ENCODE results near the gene SPATA31D3.
"Not testable (repeated sequence)": the region's sequence is repeated elsewhere in the genome, so short reads cannot be mapped to it uniquely, and the experiment has no call there.

The SPATA31D3 gene

GRCh38 chr9:81943393-81943792, at the start of gene SPATA31D3:
Gene SPATA31D3 (plus strand): TSS chr9:81943500. CDS start chr9:81943586, 86 bp downstream.
- not testable (repeated sequence) for DNase-seq (ENCODE audit: low spot score)

- no peak for DNase-seq (ENCODE audit: low spot score)
Measured at GRCh38 chr9:81893929-81894328, 49.4 kb upstream of the SPATA31D3 start.

GRCh38 chr9:81894891-81895290, 48.4 kb upstream of the SPATA31D3 start:
- DNase-seq (ENCODE audit: low spot score): no peak

GRCh38 chr9:81896070-81896469, 47.2 kb upstream of the SPATA31D3 start:
- no peak for DNase-seq (ENCODE audit: low spot score)

- DNase-seq (ENCODE audit: low spot score): no peak
Measured at GRCh38 chr9:81898851-81899250, 44.4 kb upstream of the SPATA31D3 start.

GRCh38 chr9:81902196-81902595, 41.1 kb upstream of the SPATA31D3 start:
- no peak for DNase-seq (ENCODE audit: low spot score)

GRCh38 chr9:81902626-81903025, 40.7 kb upstream of the SPATA31D3 start:
- DNase-seq (ENCODE audit: low spot score): no peak

GRCh38 chr9:81906671-81907070, 36.6 kb upstream of the SPATA31D3 start:
- DNase-seq (ENCODE audit: low spot score): no peak

- no peak for DNase-seq (ENCODE audit: low spot score)
Measured at GRCh38 chr9:81912135-81912534, 31.2 kb upstream of the SPATA31D3 start.

GRCh38 chr9:81915801-81916505, 27.3 kb upstream of the SPATA31D3 start:
- DNase-seq (ENCODE audit: low spot score): no peak

GRCh38 chr9:81918507-81918906, 24.8 kb upstream of the SPATA31D3 start:
- DNase-seq (ENCODE audit: low spot score): not testable (repeated sequence)

- DNase-seq (ENCODE audit: low spot score): not testable (repeated sequence)
Measured at GRCh38 chr9:81928305-81928704, 15.0 kb upstream of the SPATA31D3 start, which contains the start of gene SPATA31D4. Gene SPATA31D4 (plus strand): TSS chr9:81928428. CDS start chr9:81928514, 86 bp downstream.

GRCh38 chr9:81930147-81930546, 13.2 kb upstream of the SPATA31D3 start:
- DNase-seq (ENCODE audit: low spot score): not testable (repeated sequence)

- not testable (repeated sequence) for DNase-seq (ENCODE audit: low spot score)
Measured at GRCh38 chr9:81933547-81933946, 9.8 kb upstream of the SPATA31D3 start.

GRCh38 chr9:81948650-81949049, 5.3 kb downstream of the SPATA31D3 start:
- DNase-seq (ENCODE audit: low spot score): not testable (repeated sequence)

GRCh38 chr9:81953096-81953495, 9.8 kb downstream of the SPATA31D3 start:
- DNase-seq (ENCODE audit: low spot score): no peak

- DNase-seq (ENCODE audit: low spot score): no peak
Measured at GRCh38 chr9:81955625-81956024, 12.3 kb downstream of the SPATA31D3 start.

GRCh38 chr9:81964218-81965171, 21.2 kb downstream of the SPATA31D3 start:
- no peak for DNase-seq (ENCODE audit: low spot score)

- no peak for DNase-seq (ENCODE audit: low spot score)
Measured at GRCh38 chr9:81968026-81968425, 24.7 kb downstream of the SPATA31D3 start.

- no peak for DNase-seq (ENCODE audit: low spot score)
Measured at GRCh38 chr9:81969971-81970370, 26.7 kb downstream of the SPATA31D3 start.

GRCh38 chr9:81971727-81972126, 28.4 kb downstream of the SPATA31D3 start:
- no peak for DNase-seq (ENCODE audit: low spot score)

- no peak for DNase-seq (ENCODE audit: low spot score)
Measured at GRCh38 chr9:81974764-81975163, 31.5 kb downstream of the SPATA31D3 start.

GRCh38 chr9:81976351-81976750, 33.1 kb downstream of the SPATA31D3 start:
- DNase-seq (ENCODE audit: low spot score): no peak
